MM.1S (cell line): ENCODE results near the gene UBFD1.

Source experiments
- EZH2 ChIP-seq: fragments of 300-600 bp; sonication (generic); optimal IDR thresholded peaks from 2 replicates; pipeline ENCODE3; 2017; ENCODE audit warnings: low read depth, mild to moderate bottlenecking, antibody characterized with exemption, low read length, mixed read lengths
- EZH2phosphoT487 ChIP-seq: fragments of 300-600 bp; sonication (generic); IDR thresholded peaks from 2 replicates; pipeline ENCODE4 v1.6.1; 2018; ENCODE audit warnings: antibody characterized with exemption, low read length
- TF ChIP-seq, protein P1 (sequence below): fragments of 300-600 bp; sonication (generic); IDR thresholded peaks from 2 replicates; pipeline ENCODE4 v1.5.1; 2016; ENCODE audit warnings: antibody characterized with exemption, low read length, mixed read lengths

- TF ChIP-seq, protein P1, sequence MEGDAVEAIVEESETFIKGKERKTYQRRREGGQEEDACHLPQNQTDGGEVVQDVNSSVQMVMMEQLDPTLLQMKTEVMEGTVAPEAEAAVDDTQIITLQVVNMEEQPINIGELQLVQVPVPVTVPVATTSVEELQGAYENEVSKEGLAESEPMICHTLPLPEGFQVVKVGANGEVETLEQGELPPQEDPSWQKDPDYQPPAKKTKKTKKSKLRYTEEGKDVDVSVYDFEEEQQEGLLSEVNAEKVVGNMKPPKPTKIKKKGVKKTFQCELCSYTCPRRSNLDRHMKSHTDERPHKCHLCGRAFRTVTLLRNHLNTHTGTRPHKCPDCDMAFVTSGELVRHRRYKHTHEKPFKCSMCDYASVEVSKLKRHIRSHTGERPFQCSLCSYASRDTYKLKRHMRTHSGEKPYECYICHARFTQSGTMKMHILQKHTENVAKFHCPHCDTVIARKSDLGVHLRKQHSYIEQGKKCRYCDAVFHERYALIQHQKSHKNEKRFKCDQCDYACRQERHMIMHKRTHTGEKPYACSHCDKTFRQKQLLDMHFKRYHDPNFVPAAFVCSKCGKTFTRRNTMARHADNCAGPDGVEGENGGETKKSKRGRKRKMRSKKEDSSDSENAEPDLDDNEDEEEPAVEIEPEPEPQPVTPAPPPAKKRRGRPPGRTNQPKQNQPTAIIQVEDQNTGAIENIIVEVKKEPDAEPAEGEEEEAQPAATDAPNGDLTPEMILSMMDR: peak; percentile 89
- TF ChIP-seq EZH2: no peak
- TF ChIP-seq EZH2phosphoT487: no peak
Observed at GRCh38 chr16:23556881-23557778, at the start of gene UBFD1, which contains the start of gene EARS2.
